ENCODE results near the gene EXOC7. TPM values are rescaled to one million over a fixed set of nuclear protein-coding genes. Genes with fewer than 3 reads are reported as not detected.
A peak's percentile ranks its signal among the peaks of the same experiment; 100 is the strongest.

The EXOC7 gene
- total and polyA plus RNA-seq, 4 donors: 25.7 to 138 (median 100) TPM

GRCh38 chr17:76134911-76135809 lies 31.6 kb upstream of the EXOC7 start:
- Histone ChIP-seq H3K4me1 (ENCODE audit: control insufficient read depth in 1 of 2, insufficient read depth in 2 of 2, low read length in 2 of 2) (no peaks in the 10 kb centered on the region), H3K4me3 (ENCODE audit: low read length in 2 of 2) (no peak overlapping the region), H3K27ac (ENCODE audit: low read depth in 1 of 2, low read length in 2 of 2) (no peak overlapping the region), H3K27me3 (ENCODE audit: control insufficient read depth in 1 of 2, insufficient read depth in 2 of 2, low read length in 1 of 2) (no peaks in the 10 kb centered on the region), H3K9me3 (ENCODE audit: control insufficient read depth, low read length) (no peaks in the 10 kb centered on the region), H3K36me3 (ENCODE audit: control insufficient read depth in 1 of 2, insufficient read depth in 2 of 2, low read length in 1 of 2) (no peaks in the 10 kb centered on the region)
- DNase-seq: no peak
- WGBS, 2 donors: 27 to 30% methylated on average over 22 of the region's 22 CpGs
- intact Hi-C loops (cut with DNase I): no loop called here
- no peak for ATAC-seq (ENCODE audit: low FRiP score)

- H3K9me3 ChIP-seq (ENCODE audit: control insufficient read depth, low read length): no peaks in the 10 kb centered on the region
- intact Hi-C loops (cut with DNase I): no loop called here
- 15 to 24% methylated on average over 17 to 21 of the region's 21 CpGs for WGBS, 2 donors
- no peaks in the 10 kb centered on the region for H3K36me3 ChIP-seq (ENCODE audit: control insufficient read depth in 1 of 2, insufficient read depth in 2 of 2, low read length in 1 of 2)
- H3K4me3 ChIP-seq (ENCODE audit: low read length in 2 of 2): no peak overlapping the region
- H3K27me3 ChIP-seq (ENCODE audit: control insufficient read depth in 1 of 2, insufficient read depth in 2 of 2, low read length in 1 of 2): no peaks in the 10 kb centered on the region
- no peak overlapping the region for H3K27ac ChIP-seq (ENCODE audit: low read depth in 1 of 2, low read length in 2 of 2)
- DNase-seq (no peak), ATAC-seq (ENCODE audit: low FRiP score) (no peak)
- H3K4me1 ChIP-seq (ENCODE audit: control insufficient read depth in 1 of 2, insufficient read depth in 2 of 2, low read length in 2 of 2): no peaks in the 10 kb centered on the region
Observed at GRCh38 chr17:76132574-76133338, 29.2 kb upstream of the EXOC7 start.

DNA sequence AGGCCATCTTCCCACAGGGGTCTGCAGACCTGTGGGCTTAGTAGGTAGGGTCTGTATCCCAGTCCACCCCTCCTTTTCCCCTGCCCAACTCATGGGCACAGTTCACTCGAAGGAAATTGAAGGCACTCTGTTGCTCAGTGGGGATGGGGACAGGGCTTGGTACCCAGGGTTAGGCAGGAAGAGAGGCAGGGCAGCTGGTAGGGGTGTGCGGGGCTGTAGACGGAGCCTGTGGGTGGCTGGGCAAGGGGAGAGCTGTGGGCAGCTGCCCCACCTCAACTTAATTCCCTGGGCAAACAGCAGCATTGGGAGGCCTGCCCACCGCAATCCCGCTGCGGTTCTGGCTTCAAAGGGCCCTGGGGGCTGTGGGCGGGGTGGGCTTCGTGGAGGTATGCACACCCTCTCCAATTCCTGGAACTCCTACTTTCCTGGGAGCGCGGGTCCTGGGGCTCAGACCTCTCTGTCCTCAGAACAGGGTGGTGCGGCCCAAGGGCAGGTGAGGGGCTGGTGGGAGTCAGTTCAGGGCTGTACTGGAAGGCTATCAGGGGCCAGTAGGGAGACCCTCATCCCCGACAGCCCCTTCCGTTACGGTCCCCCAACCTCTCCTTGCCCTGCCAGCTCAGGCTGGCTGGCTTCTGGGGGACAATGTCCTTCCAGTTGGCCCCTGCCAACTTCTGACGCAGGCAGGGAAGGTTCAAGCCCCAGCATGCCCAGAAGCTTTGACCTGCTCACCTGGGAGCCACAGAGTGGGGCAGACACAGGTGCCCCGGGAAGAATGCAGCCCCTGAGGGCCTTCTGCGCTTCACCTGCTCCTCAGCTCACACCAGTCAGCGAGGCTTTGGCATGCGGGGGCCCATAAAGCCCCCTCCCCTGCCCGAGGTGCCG lies 28.3 kb upstream of the EXOC7 start:
- ATAC-seq (ENCODE audit: low FRiP score) (peak; percentile 23), DNase-seq (no peak)
- no peaks in the 10 kb centered on the region for H3K4me1 ChIP-seq (ENCODE audit: control insufficient read depth in 1 of 2, insufficient read depth in 2 of 2, low read length in 2 of 2)
- 21 to 25% methylated on average over 19 to 21 of the region's 21 CpGs for WGBS, 2 donors
- no peaks in the 10 kb centered on the region for H3K27me3 ChIP-seq (ENCODE audit: control insufficient read depth in 1 of 2, insufficient read depth in 2 of 2, low read length in 1 of 2)
- H3K9me3 ChIP-seq (ENCODE audit: control insufficient read depth, low read length): no peaks in the 10 kb centered on the region
- no peak overlapping the region for H3K4me3 ChIP-seq (ENCODE audit: low read length in 2 of 2)
- no peaks in the 10 kb centered on the region for H3K36me3 ChIP-seq (ENCODE audit: control insufficient read depth in 1 of 2, insufficient read depth in 2 of 2, low read length in 1 of 2)
- intact Hi-C loops (cut with DNase I): no loop called here
- no peak overlapping the region for H3K27ac ChIP-seq (ENCODE audit: low read depth in 1 of 2, low read length in 2 of 2)

DNA sequence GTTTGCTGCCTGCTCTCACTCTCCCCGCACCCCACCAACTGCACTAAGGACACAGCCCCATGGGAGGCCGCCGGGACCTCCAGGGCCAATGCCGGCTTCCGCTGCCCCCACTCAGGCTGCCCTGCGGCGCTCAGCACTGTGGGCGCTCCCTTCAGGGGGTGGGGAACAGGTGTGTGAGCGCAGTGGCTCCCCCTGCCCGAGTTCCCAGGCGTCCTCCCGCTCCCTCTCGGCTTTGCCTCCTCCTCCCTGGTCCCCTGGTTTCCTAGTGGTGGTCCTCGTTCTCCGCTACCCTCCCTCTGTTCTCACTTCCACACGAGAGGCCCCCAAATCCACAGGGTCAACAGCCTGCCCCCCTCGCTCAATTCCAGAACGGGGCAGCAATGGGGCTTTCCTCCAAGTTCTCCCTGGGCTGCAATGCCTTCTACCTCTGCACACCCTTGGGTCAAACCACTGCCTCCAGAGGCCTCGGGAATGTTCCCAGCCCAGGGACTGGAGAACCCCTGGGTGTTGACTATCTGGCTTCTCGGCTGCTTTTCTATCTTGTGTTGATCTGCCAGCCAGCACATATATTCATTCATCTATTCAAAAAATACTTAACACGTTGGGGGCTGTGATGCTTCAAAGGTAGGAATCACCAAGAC lies 27.6 kb upstream of the EXOC7 start:
- Histone ChIP-seq H3K27me3 (ENCODE audit: control insufficient read depth in 1 of 2, insufficient read depth in 2 of 2, low read length in 1 of 2) (no peaks in the 10 kb centered on the region), H3K9me3 (ENCODE audit: control insufficient read depth, low read length) (no peaks in the 10 kb centered on the region), H3K27ac (ENCODE audit: low read depth in 1 of 2, low read length in 2 of 2) (no peak overlapping the region), H3K36me3 (ENCODE audit: control insufficient read depth in 1 of 2, insufficient read depth in 2 of 2, low read length in 1 of 2) (no peaks in the 10 kb centered on the region), H3K4me1 (ENCODE audit: control insufficient read depth in 1 of 2, insufficient read depth in 2 of 2, low read length in 2 of 2) (no peaks in the 10 kb centered on the region), H3K4me3 (ENCODE audit: low read length in 2 of 2) (no peak overlapping the region)
- WGBS, 2 donors: 22% methylated on average over 21 of the region's 21 CpGs
- DNase-seq (no peak), ATAC-seq (ENCODE audit: low FRiP score) (no peak)
- intact Hi-C loops (cut with DNase I): no loop called here

DNA sequence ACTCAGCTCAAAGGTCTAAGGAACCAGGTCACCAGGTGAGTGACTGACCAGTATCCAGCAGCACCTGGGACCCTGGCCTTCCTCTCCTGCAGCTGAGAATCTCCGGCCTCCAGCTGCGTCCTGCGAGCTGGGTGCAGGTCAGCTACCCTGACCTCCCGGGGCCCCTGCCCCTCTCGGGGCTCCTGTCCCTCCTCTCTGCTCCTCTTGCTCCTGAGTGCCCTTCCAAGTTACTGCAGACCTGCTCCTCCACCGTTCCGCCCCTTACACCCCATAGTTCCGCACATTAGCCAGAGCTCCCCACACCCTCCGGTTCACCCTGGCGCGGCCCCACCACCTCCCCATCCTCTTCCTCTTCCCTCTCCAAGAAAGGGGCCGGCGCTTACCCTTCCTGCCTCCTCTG lies 26.9 kb upstream of the EXOC7 start:
- no peak overlapping the region for H3K4me3 ChIP-seq (ENCODE audit: low read length in 2 of 2)
- intact Hi-C loops (cut with DNase I): no loop called here
- H3K36me3 ChIP-seq (ENCODE audit: control insufficient read depth in 1 of 2, insufficient read depth in 2 of 2, low read length in 1 of 2): no peaks in the 10 kb centered on the region
- H3K9me3 ChIP-seq (ENCODE audit: control insufficient read depth, low read length): no peaks in the 10 kb centered on the region
- H3K27me3 ChIP-seq (ENCODE audit: control insufficient read depth in 1 of 2, insufficient read depth in 2 of 2, low read length in 1 of 2): no peaks in the 10 kb centered on the region
- no peak overlapping the region for H3K27ac ChIP-seq (ENCODE audit: low read depth in 1 of 2, low read length in 2 of 2)
- ATAC-seq (ENCODE audit: low FRiP score): no peak
- DNase-seq: no peak
- no peaks in the 10 kb centered on the region for H3K4me1 ChIP-seq (ENCODE audit: control insufficient read depth in 1 of 2, insufficient read depth in 2 of 2, low read length in 2 of 2)
- WGBS, 2 donors: 32 to 37% methylated on average over 13 of the region's 13 CpGs

DNA sequence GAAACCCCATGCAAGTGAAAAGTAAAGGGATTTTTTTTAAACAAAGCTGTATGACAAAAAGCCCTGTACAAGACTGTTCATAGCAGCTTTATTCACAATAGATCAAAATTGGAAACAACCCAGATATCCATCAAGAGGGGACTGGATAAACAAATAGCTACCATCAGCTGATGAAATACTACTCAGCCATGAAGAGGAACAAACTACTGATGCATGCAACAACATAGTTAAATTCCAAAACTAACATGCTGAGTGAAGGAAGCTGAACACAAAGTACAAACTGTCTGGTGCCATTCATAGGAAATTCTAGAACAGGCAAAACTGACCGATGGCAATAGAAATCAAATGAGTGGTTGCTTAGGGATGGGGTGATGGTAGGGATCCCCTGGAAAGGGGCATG lies 22.3 kb upstream of the EXOC7 start:
- 94 to 96% methylated on average over 1 of the region's 1 CpG for WGBS, 2 donors
- intact Hi-C loops (cut with DNase I): no loop called here

DNA sequence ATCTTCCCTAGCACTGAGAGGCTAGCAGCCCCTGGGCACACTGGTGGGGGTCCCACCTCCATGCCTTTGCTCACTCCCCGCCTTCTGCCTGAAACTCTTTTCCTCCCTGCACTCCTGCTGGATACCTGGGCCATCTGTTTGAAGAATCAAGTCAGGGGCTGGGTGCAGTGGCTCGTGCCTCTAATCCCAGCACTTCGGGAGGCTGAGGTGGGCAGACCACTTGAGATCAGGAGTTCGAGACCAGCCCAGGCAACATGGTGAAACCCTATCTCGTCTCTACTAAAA lies 21.7 kb upstream of the EXOC7 start:
- no peak overlapping the region for H3K4me3 ChIP-seq (ENCODE audit: low read length in 2 of 2)
- no peaks in the 10 kb centered on the region for H3K36me3 ChIP-seq (ENCODE audit: control insufficient read depth in 1 of 2, insufficient read depth in 2 of 2, low read length in 1 of 2)
- 86 to 88% methylated on average over 5 of the region's 5 CpGs for WGBS, 2 donors
- no peaks in the 10 kb centered on the region for H3K4me1 ChIP-seq (ENCODE audit: control insufficient read depth in 1 of 2, insufficient read depth in 2 of 2, low read length in 2 of 2)
- intact Hi-C loops (cut with DNase I): no loop called here
- DNase-seq: no peak
- H3K27me3 ChIP-seq (ENCODE audit: control insufficient read depth in 1 of 2, insufficient read depth in 2 of 2, low read length in 1 of 2): no peaks in the 10 kb centered on the region
- no peaks in the 10 kb centered on the region for H3K9me3 ChIP-seq (ENCODE audit: control insufficient read depth, low read length)
- no peak overlapping the region for H3K27ac ChIP-seq (ENCODE audit: low read depth in 1 of 2, low read length in 2 of 2)
- no peak for ATAC-seq (ENCODE audit: low FRiP score)

More for the DNA sequence above, 22.3 kb upstream of the EXOC7 start:
- DNase-seq: no peak
- H3K36me3 ChIP-seq (ENCODE audit: control insufficient read depth in 1 of 2, insufficient read depth in 2 of 2, low read length in 1 of 2): no peaks in the 10 kb centered on the region
- no peak for ATAC-seq (ENCODE audit: low FRiP score)
- no peaks in the 10 kb centered on the region for H3K9me3 ChIP-seq (ENCODE audit: control insufficient read depth, low read length)
- no peak overlapping the region for H3K27ac ChIP-seq (ENCODE audit: low read depth in 1 of 2, low read length in 2 of 2)
- no peaks in the 10 kb centered on the region for H3K4me1 ChIP-seq (ENCODE audit: control insufficient read depth in 1 of 2, insufficient read depth in 2 of 2, low read length in 2 of 2)
- no peak overlapping the region for H3K4me3 ChIP-seq (ENCODE audit: low read length in 2 of 2)
- no peaks in the 10 kb centered on the region for H3K27me3 ChIP-seq (ENCODE audit: control insufficient read depth in 1 of 2, insufficient read depth in 2 of 2, low read length in 1 of 2)

All from aorta (tissue), 5 donors.